ENCODE data around the gene APBA2.

DNA sequence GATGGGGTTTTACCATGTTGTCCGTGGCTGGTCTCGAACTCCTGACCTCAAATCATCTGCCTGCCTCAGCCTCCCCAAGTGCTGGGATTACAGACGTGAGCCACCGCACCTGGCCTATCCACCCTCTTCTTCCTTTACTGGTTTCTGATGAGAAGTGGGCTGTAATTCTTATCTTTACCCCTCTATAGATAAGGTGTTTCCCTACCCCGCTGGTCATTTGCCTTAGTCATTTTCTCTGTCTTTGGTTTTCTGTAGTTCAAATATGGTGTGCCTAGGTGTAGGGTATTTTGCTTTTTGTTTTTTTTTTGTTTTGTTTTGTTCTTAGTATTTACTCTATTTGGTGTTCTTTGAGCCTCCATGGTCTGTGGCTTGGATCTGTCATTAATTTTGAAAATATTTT, 41.3 kb downstream of the APBA2 start:
- TF ChIP-seq, protein P1, sequence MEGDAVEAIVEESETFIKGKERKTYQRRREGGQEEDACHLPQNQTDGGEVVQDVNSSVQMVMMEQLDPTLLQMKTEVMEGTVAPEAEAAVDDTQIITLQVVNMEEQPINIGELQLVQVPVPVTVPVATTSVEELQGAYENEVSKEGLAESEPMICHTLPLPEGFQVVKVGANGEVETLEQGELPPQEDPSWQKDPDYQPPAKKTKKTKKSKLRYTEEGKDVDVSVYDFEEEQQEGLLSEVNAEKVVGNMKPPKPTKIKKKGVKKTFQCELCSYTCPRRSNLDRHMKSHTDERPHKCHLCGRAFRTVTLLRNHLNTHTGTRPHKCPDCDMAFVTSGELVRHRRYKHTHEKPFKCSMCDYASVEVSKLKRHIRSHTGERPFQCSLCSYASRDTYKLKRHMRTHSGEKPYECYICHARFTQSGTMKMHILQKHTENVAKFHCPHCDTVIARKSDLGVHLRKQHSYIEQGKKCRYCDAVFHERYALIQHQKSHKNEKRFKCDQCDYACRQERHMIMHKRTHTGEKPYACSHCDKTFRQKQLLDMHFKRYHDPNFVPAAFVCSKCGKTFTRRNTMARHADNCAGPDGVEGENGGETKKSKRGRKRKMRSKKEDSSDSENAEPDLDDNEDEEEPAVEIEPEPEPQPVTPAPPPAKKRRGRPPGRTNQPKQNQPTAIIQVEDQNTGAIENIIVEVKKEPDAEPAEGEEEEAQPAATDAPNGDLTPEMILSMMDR (IDR thresholded peaks at IDR 0.05): no peak
- TF ChIP-seq POLR2A (IDR thresholded peaks at IDR 0.05): no peak
